Heart left ventricle (tissue), 16 donors: ENCODE data around the gene PPP1R12C. TPM values are rescaled to one million over a fixed set of nuclear protein-coding genes. Genes with fewer than 3 reads are reported as not detected.

Experiments used
- ATAC-seq, 4 donors: fragments of 200-7000 bp; cut with Tn5 transposase; one replicate each; pipeline ENCODE4 v1.9.1; 2020 to 2022; ENCODE audit warnings: moderate library complexity in 4 of 4, mild to moderate bottlenecking in 3 of 4, moderate number of reproducible peaks in 1 of 4
- DNase-seq, 5 donors: peaks; one replicate each; pipeline ENCODE4 v3.0.0-alpha.2; 2020
- H3K27ac ChIP-seq, 12 donors: fragments of 200-600 bp; sonication (generic) in 4 of 12; one replicate each; pipeline versions ENCODE4 v1.5.0 to v1.8.0; 2016 to 2022; ENCODE audit warnings: mild to moderate bottlenecking in 2 of 12
- H3K27me3 ChIP-seq, 9 donors: fragments of 200-600 bp; sonication (generic) in 2 of 9; one replicate each; pipeline versions ENCODE4 v1.5.1 to v1.8.0; 2016 to 2022; ENCODE audit warnings: mild to moderate bottlenecking in 3 of 9
- H3K36me3 ChIP-seq, 9 donors: fragments of 200-600 bp; sonication (generic) in 2 of 9; one replicate each; pipeline versions ENCODE4 v1.5.0 to v1.8.0; 2018 to 2022; ENCODE audit warnings: mild to moderate bottlenecking in 2 of 9
- H3K4me1 ChIP-seq, 12 donors: fragments of 200-600 bp; sonication (generic) in 4 of 12; one replicate each; pipeline versions ENCODE4 v1.5.0 to v1.8.0; 2016 to 2022; ENCODE audit warnings: mild to moderate bottlenecking in 3 of 12
- H3K4me3 ChIP-seq, 12 donors: fragments of 200-600 bp; sonication (generic) in 4 of 12; one replicate each; pipeline versions ENCODE4 v1.5.0 to v1.8.0; 2017 to 2022; ENCODE audit warnings: mild to moderate bottlenecking in 9 of 12, moderate library complexity in 4 of 12
- H3K9me3 ChIP-seq, 12 donors: fragments of 200-600 bp; sonication (generic) in 4 of 12; one replicate each; pipeline versions ENCODE4 v1.5.0 to v1.8.0; 2016 to 2022; ENCODE audit warnings: mild to moderate bottlenecking in 1 of 12
- CTCF ChIP-seq, 12 donors: fragments of 200-600 bp; sonication (generic) in 4 of 12; IDR thresholded peaks; one replicate each; pipeline versions ENCODE4 v1.5.0 to v1.8.0; 2018 to 2022; ENCODE audit warnings: antibody characterized with exemption in 12 of 12, mild to moderate bottlenecking in 5 of 12
- POLR2A ChIP-seq, 2 donors: fragments of 450-650 bp; IDR thresholded peaks; one replicate each; pipeline ENCODE4 v1.6.1; 2017; ENCODE audit warnings: antibody characterized with exemption in 2 of 2, mild to moderate bottlenecking in 2 of 2, moderate library complexity in 2 of 2
- WGBS, 4 donors: extraction: QIAGEN DNeasy Blood & Tissue Kit in 2 of 4; methylation state at CpG; one replicate each; pipeline versions ENCODE4 v1.1.5 to v1.1.7; 2013 to 2018; 5-methylcytosine and 5-hydroxymethylcytosine counted together
- intact Hi-C, 10 donors: fragments of 100-400 bp; cut with DNase I; formaldehyde crosslinking; loops; one replicate each; pipeline versions ENCODE4 v1.11.1 to v1.14.2; 2022
- polyA plus RNA-seq, 2 donors: library from polyadenylated mRNA; stranded (reverse); fragments of 200-250 nt; gene quantifications; one replicate each; pipeline ENCODE4 v1.2.3, GENCODE V29; 2013
- total RNA-seq, 9 donors: library from RNA; depleted of rRNA in 2 of 9; stranded (reverse); fragments of >200 nt in 2 of 9; fragmentation: NEBNext Ultra II Directional in 3 of 9; extraction: Animal tissue kit (Norgen Biotek cat#: 25700) in 3 of 9; gene quantifications; one replicate each; pipeline versions ENCODE4 v1.1.0 to v1.2.4, GENCODE V29; 2016 to 2023
- donor health status: ischemic (EF 13 %, LVEDD 7.1; RV severe dilation, severe dysfunction).
- donor health status: healthy with polysubstance abuse.
- donor health status: DM: no; HTN: yes; CAD: no.
- donor health status: DM: no; HTN: no; CAD: no.
- donor health status: ischemic (EF 25% LVEDD 6.9; RV normal size, moderate dysfunction).
- donor health status: ischemic (EF 25% LVEDD 5.7; RV mildly dilated, moderate dysfunction).
- donor health status: healthy.
- donor health status: DM: yes; HTN: yes; CAD: no.
- donor health status: ischemic (EF 35%, LVEDD 5.7; RV mildly dilated, moderate dysfunction).
- donor health status: nonischemic (EF 11% LVEDD 7.7; RV severe dilation, severe dysfunction).
- donor health status: DM: yes; HTN: yes; CAD: no.
- donor health status: PGD.
- donor health status: ischemic (EF 29% LVEDD 5.4; RV normal size, mild dysfunction).
- donor health status: nonischemic (EF 23%, LVEDD 6.1; RV moderate dilation, normal function).

The PPP1R12C gene
- total and polyA plus RNA-seq, 11 donors, result 116 to 324 (median 209) TPM

DNA sequence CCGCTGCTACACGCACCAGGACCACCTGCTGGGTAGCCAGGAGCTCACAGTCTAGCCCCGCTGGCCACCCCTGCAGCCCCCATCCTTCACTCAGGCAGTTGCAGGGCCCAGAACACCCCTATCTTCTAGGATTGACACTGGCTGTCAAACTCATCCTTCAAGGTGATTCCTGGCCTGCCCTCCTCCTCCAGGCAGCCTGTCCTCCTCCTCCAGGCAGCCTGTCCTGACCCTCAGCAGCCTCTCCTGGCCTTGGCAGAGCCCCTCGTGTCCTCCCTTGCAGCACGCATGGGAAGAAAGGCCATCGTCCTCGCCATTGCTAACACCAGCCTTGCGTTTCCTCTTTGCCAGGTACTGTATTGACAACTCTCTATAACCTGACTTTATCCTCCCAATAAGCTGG is 45.5 kb downstream of the PPP1R12C start:
- no peak overlapping the region for H3K27ac ChIP-seq
- ATAC-seq (no peak), DNase-seq (peak in 1 of 5 donors; percentile 23)
- peaks cover 0 to 15% (median 0%) of the 10 kb centered on the region in 12 donors for H3K4me1 ChIP-seq
- H3K27me3 ChIP-seq, result peaks cover 8 to 57% (median 26%) of the 10 kb centered on the region in 9 donors
- H3K36me3 ChIP-seq, result no peaks in the 10 kb centered on the region
- no peak for TF ChIP-seq CTCF (IDR thresholded peaks at IDR 0.05)
- 56 to 68% (median 62%) methylated on average over 8 of the region's 8 CpGs for WGBS, 4 donors
- intact Hi-C loops, result no loop called here
- no peak overlapping the region for H3K4me3 ChIP-seq
- H3K9me3 ChIP-seq, result peaks cover 0 to 5% (median 0%) of the 10 kb centered on the region in 12 donors

- TF ChIP-seq CTCF (IDR thresholded peaks at IDR 0.05) (no peak), POLR2A (IDR thresholded peaks at IDR 0.05) (no peak)
- intact Hi-C loops, result no loop called here
- H3K9me3 ChIP-seq, result peaks cover 0 to 5% (median 0%) of the 10 kb centered on the region in 12 donors
- no peak overlapping the region for H3K4me3 ChIP-seq
- no peak overlapping the region for H3K27ac ChIP-seq
- WGBS, 4 donors, result 51 to 58% (median 54%) methylated on average over 5 to 8 of the region's 8 CpGs
- H3K4me1 ChIP-seq, result peaks cover 0 to 15% (median 0%) of the 10 kb centered on the region in 12 donors
- H3K36me3 ChIP-seq, result no peaks in the 10 kb centered on the region
- DNase-seq (peak in 1 of 5 donors; percentile 55), ATAC-seq (peak in 1 of 4 donors; percentile 17)
- H3K27me3 ChIP-seq, result peaks cover 5 to 57% (median 26%) of the 10 kb centered on the region in 9 donors
Measured at GRCh38 chr19:55071129-55071502, 46.3 kb downstream of the PPP1R12C start.

GRCh38 chr19:55070466-55071128 is 46.8 kb downstream of the PPP1R12C start:
- Histone ChIP-seq H3K36me3 (no peaks in the 10 kb centered on the region), H3K27me3 (peaks cover 5 to 51% (median 26%) of the 10 kb centered on the region in 9 donors), H3K4me3 (no peak overlapping the region), H3K4me1 (peaks cover 0 to 14% (median 0%) of the 10 kb centered on the region in 12 donors), H3K27ac (no peak overlapping the region), H3K9me3 (peaks cover 0 to 5% (median 0%) of the 10 kb centered on the region in 12 donors)
- 80 to 82% (median 82%) methylated on average over 9 to 10 of the region's 10 CpGs for WGBS, 4 donors
- no peak for ATAC-seq
- intact Hi-C loops, result no loop called here
- DNase-seq, result no peak
- TF ChIP-seq CTCF (IDR thresholded peaks at IDR 0.05) (no peak), POLR2A (IDR thresholded peaks at IDR 0.05) (no peak)

DNA sequence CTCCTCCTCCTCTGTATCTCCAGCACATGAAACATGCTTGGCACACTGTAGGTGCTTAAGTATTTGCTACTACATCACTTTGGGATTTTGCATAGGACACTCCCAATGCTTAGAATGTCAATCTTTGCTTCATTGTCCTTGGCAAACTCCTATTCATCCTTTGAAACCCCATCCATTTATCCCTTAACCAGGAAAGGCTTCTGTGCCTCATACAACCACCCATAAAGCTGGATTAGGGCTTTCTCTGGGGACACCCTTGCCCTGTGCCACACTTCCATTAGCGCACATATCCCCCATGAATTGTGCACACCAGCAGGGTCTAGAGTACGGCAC is 47.6 kb downstream of the PPP1R12C start:
- H3K36me3 ChIP-seq, result no peaks in the 10 kb centered on the region
- H3K4me1 ChIP-seq, result peaks cover 0 to 8% (median 0%) of the 10 kb centered on the region in 12 donors
- peak overlapping the region in 2 of 12 donors; percentile 12 to 41 for H3K27ac ChIP-seq
- WGBS, 4 donors, result 94 to 100% (median 99%) methylated on average over 2 of the region's 2 CpGs
- H3K4me3 ChIP-seq, result peak overlapping the region in 1 of 12 donors; percentile 33
- peaks cover 5 to 46% (median 22%) of the 10 kb centered on the region in 9 donors for H3K27me3 ChIP-seq
- peaks cover 0 to 5% (median 0%) of the 10 kb centered on the region in 12 donors for H3K9me3 ChIP-seq
- intact Hi-C loops, result no loop called here
- TF ChIP-seq CTCF (IDR thresholded peaks at IDR 0.05) (no peak), POLR2A (IDR thresholded peaks at IDR 0.05) (no peak)
- DNase-seq (no peak), ATAC-seq (no peak)
